Activated CD8-positive, alpha-beta T cell treated with anti-CD3 and anti-CD28 coated beads for 36 hours (primary cell): ENCODE data around the gene YPEL3. TPM values are rescaled to one million over a fixed set of nuclear protein-coding genes. Genes with fewer than 3 reads are reported as not detected.

Experiments
- ATAC-seq: fragments of 200-7000 bp; cut with Tn5 transposase; one replicate; pipeline ENCODE4 v1.10.0; 2021; ENCODE audit warnings: mild to moderate bottlenecking, moderate library complexity
- CTCF ChIA-PET: fragments of 350-600 bp; sonication (Branson Sonifier 250); formaldehyde crosslinking; loops from one replicate; lab custom pipeline; 2021; ENCODE audit warnings: antibody characterized with exemption; lab: Charles Lee
- POLR2A ChIA-PET: fragments of 350-600 bp; sonication (Branson Sonifier 250); formaldehyde crosslinking; loops from one replicate; lab custom pipeline; 2021; ENCODE audit warnings: antibody characterized with exemption; lab: Charles Lee
- DNase-seq: peaks from one replicate; pipeline ENCODE4 v3.0.0-alpha.2; 2020
- H3K27ac Mint-ChIP-seq: one replicate; pipeline ENCODE4 v1.8.0; 2021; ENCODE audit warnings: mild to moderate bottlenecking, mixed read lengths
- H3K27me3 Mint-ChIP-seq: one replicate; pipeline ENCODE4 v1.8.0; 2021; ENCODE audit warnings: mixed read lengths
- H3K36me3 Mint-ChIP-seq: one replicate; pipeline ENCODE4 v1.8.0; 2021; ENCODE audit warnings: low read depth, mixed read lengths
- H3K4me1 Mint-ChIP-seq: one replicate; pipeline ENCODE4 v1.8.0; 2021; ENCODE audit warnings: low read depth, mixed read lengths
- H3K4me3 Mint-ChIP-seq: one replicate; pipeline ENCODE4 v1.8.0; 2021; ENCODE audit warnings: mild to moderate bottlenecking, moderate library complexity, mixed read lengths
- H3K9me3 Mint-ChIP-seq: one replicate; pipeline ENCODE4 v1.8.0; 2021; ENCODE audit warnings: mixed read lengths
- CTCF ChIP-seq: fragments of 200-600 bp; IDR thresholded peaks from one replicate; pipeline ENCODE4 v1.8.0; 2022; ENCODE audit warnings: antibody characterized with exemption, mild to moderate bottlenecking
- intact Hi-C: fragments of 100-400 bp; cut with micrococcal nuclease; formaldehyde crosslinking; loops from one replicate; pipeline ENCODE4 v1.10.0; 2022
- total RNA-seq, 2 experiments: library from RNA; stranded (reverse); gene quantifications; one replicate each; pipeline ENCODE4 v1.2.3, GENCODE V29; 2021

Gene YPEL3
- total RNA-seq = 10 to 100 TPM; 17.7 to 19.5 TPM

GRCh38 chr16:30096105-30096861 is at the start of gene YPEL3:
TSS of gene YPEL3 (minus strand) at chr16:30096213. CDS start at chr16:30095482, 731 bp downstream.
- no peak for TF ChIP-seq CTCF
- Mint-ChIP-seq H3K4me3 (peak within 1 kb of the TSS; percentile 83), H3K4me1 (peaks cover 31% of the 10 kb centered on the region), H3K9me3 (peaks cover 21% of the 10 kb centered on the region), H3K27me3 (no peaks in the 10 kb centered on the region), H3K36me3 (peaks cover 39% of the 10 kb centered on the region), H3K27ac (peak within 1 kb of the TSS; percentile 88)
- intact Hi-C loops = loop anchor here (10.0 kb wide), 2 partner anchors 279 to 459 kb away; partner anchors contain the start of genes MYL11, TBC1D10B and ZNF764
- ATAC-seq = peak; percentile 45
- ChIA-PET POLR2A (interaction anchor here (0.9 to 7.5 kb wide), 4 partner anchors 10 to 89 kb away, joined by 3 to 70 read pairs (median 4); partner anchors contain the start of genes CORO1A and PPP4C), CTCF (interaction anchor here (1.0 to 1.2 kb wide), 3 partner anchors 16 to 64 kb away, joined by 3 to 4 read pairs (median 3); no protein-coding TSS in a partner anchor)
- DNase-seq = peak; percentile 92

GRCh38 chr16:30145657-30146056 is 49.6 kb upstream of the YPEL3 start:
- peaks cover 6% of the 10 kb centered on the region for H3K9me3 Mint-ChIP-seq
- peaks cover 3% of the 10 kb centered on the region for H3K36me3 Mint-ChIP-seq
- H3K4me3 Mint-ChIP-seq = no peak overlapping the region
- H3K27me3 Mint-ChIP-seq = no peaks in the 10 kb centered on the region
- TF ChIP-seq CTCF = no peak
- DNase-seq (no peak), ATAC-seq (no peak)
- H3K27ac Mint-ChIP-seq = no peak overlapping the region
- intact Hi-C loops = no loop called here
- POLR2A ChIA-PET = no interaction called here
- CTCF ChIA-PET = no interaction called here
- H3K4me1 Mint-ChIP-seq = peaks cover 17% of the 10 kb centered on the region

- CTCF ChIA-PET = no interaction called here
Observed at GRCh38 chr16:30144917-30145316, 48.9 kb upstream of the YPEL3 start.

GRCh38 chr16:30144017-30144416 is 48.0 kb upstream of the YPEL3 start:
- intact Hi-C loops = no loop called here
- ChIA-PET CTCF (no interaction called here), POLR2A (no interaction called here)
- H3K27me3 Mint-ChIP-seq = no peaks in the 10 kb centered on the region
- peaks cover 26% of the 10 kb centered on the region for H3K4me1 Mint-ChIP-seq
- H3K9me3 Mint-ChIP-seq = no peaks in the 10 kb centered on the region
- ATAC-seq = no peak
- no peak for TF ChIP-seq CTCF
- H3K4me3 Mint-ChIP-seq = no peak overlapping the region
- H3K36me3 Mint-ChIP-seq = no peaks in the 10 kb centered on the region
- H3K27ac Mint-ChIP-seq = no peak overlapping the region
- no peak for DNase-seq

More at GRCh38 chr16:30144917-30145316, 48.9 kb upstream of the YPEL3 start:
- no peak for TF ChIP-seq CTCF
- Mint-ChIP-seq H3K27ac (no peak overlapping the region), H3K36me3 (peaks cover 3% of the 10 kb centered on the region), H3K27me3 (no peaks in the 10 kb centered on the region), H3K9me3 (peaks cover 6% of the 10 kb centered on the region), H3K4me3 (no peak overlapping the region), H3K4me1 (peaks cover 18% of the 10 kb centered on the region)
- POLR2A ChIA-PET = no interaction called here
- ATAC-seq = no peak
- no peak for DNase-seq
- intact Hi-C loops = no loop called here

- Mint-ChIP-seq H3K27ac (peak overlapping the region; percentile 50), H3K4me1 (peaks cover 26% of the 10 kb centered on the region), H3K9me3 (no peaks in the 10 kb centered on the region), H3K4me3 (no peak overlapping the region), H3K36me3 (no peaks in the 10 kb centered on the region), H3K27me3 (no peaks in the 10 kb centered on the region)
- CTCF ChIA-PET = interaction anchor here (0.8 to 1.9 kb wide), 8 partner anchors 13 to 266 kb away, joined by 3 to 16 read pairs (median 4); partner anchors contain the start of gene TBX6
- intact Hi-C loops = no loop called here
- TF ChIP-seq CTCF = no peak
- POLR2A ChIA-PET = interaction anchor here (1.2 kb wide), 1 partner anchor 12 kb away, joined by 4 read pairs; no protein-coding TSS in a partner anchor
- ATAC-seq (peak; percentile 49), DNase-seq (no peak)
Observed at GRCh38 chr16:30143347-30143702, 47.3 kb upstream of the YPEL3 start.
